ENCODE data around the gene GJB2.
A peak's percentile ranks its signal among the peaks of the same experiment; 100 is the strongest.

The GJB2 gene

GRCh38 chr13:20192836-20193161, at the start of gene GJB2:
Gene GJB2, minus strand, starts transcription at chr13:20192938. Its CDS starts 3,357 bp downstream, at chr13:20189581.
- H3K4me3 ChIP-seq (ENCODE audit: low read depth, low read length) = peak within 1 kb of the TSS; percentile 36
- no peak for TF ChIP-seq CTCF (IDR thresholded peaks at IDR 0.05; ENCODE audit: borderline replicate concordance, insufficient read depth, low read depth, low read length)

- H3K4me3 ChIP-seq (ENCODE audit: low read depth, low read length) = no peak overlapping the region
- no peak for TF ChIP-seq CTCF (IDR thresholded peaks at IDR 0.05; ENCODE audit: borderline replicate concordance, insufficient read depth, low read depth, low read length)
These were observed 48.9 kb upstream of the GJB2 start for GRCh38 chr13:20241593-20241992.

GRCh38 chr13:20239748-20240147, 47.0 kb upstream of the GJB2 start:
- no peak overlapping the region for H3K4me3 ChIP-seq (ENCODE audit: low read depth, low read length)
- no peak for TF ChIP-seq CTCF (IDR thresholded peaks at IDR 0.05; ENCODE audit: borderline replicate concordance, insufficient read depth, low read depth, low read length)

GRCh38 chr13:20232556-20233277, 40.0 kb upstream of the GJB2 start:
- H3K4me3 ChIP-seq (ENCODE audit: low read depth, low read length) = no peak overlapping the region

GRCh38 chr13:20231839-20232555, 39.3 kb upstream of the GJB2 start, which contains the start of gene GJB6:
Gene GJB6, minus strand, starts transcription at chr13:20232319. Its CDS starts 8,839 bp downstream, at chr13:20223480.
- H3K4me3 ChIP-seq (ENCODE audit: low read depth, low read length) = no peak within 1 kb of the TSS
- no peak for TF ChIP-seq CTCF (IDR thresholded peaks at IDR 0.05; ENCODE audit: borderline replicate concordance, insufficient read depth, low read depth, low read length)

More at GRCh38 chr13:20232556-20233277, 40.0 kb upstream of the GJB2 start:
- no peak for TF ChIP-seq CTCF (IDR thresholded peaks at IDR 0.05; ENCODE audit: borderline replicate concordance, insufficient read depth, low read depth, low read length)

GRCh38 chr13:20230913-20231838, 38.4 kb upstream of the GJB2 start:
- no peak overlapping the region for H3K4me3 ChIP-seq (ENCODE audit: low read depth, low read length)
- no peak for TF ChIP-seq CTCF (IDR thresholded peaks at IDR 0.05; ENCODE audit: borderline replicate concordance, insufficient read depth, low read depth, low read length)
